H1 (cell line): ENCODE measurements around the gene ADAMTS16. TPM values are rescaled to one million over a fixed set of nuclear protein-coding genes. Genes with fewer than 3 reads are reported as not detected.

Source experiments
- SP4 ChIP-seq: IDR thresholded peaks from 2 replicates; pipeline ENCODE4 v1.6.1; 2012; ENCODE audit warnings: low read length, inconsistent platforms
- SUZ12 ChIP-seq: fragments of 200-600 bp; sonication (generic); IDR thresholded peaks from 2 replicates; pipeline ENCODE4 v1.6.1; 2012; ENCODE audit warnings: mild to moderate bottlenecking, inconsistent platforms, low read length, moderate library complexity, mixed read lengths
- polyA plus RNA-seq, 7 experiments: library from polyadenylated mRNA; depleted of rRNA in 3 of 7; stranded (reverse) in 5 of 7; unstranded in 2 of 7; fragments of >200 nt in 5 of 7; fragments of 200-250 nt in 2 of 7; gene quantifications; 1 replicate in 5 of 7; 2 replicates in 1 of 7; 4 replicates in 1 of 7; pipeline versions ENCODE4 v1.2.1 to v1.2.3, GENCODE V29; 2011 to 2013; ENCODE audit warnings: missing spikeins in 2 of 7, mixed read lengths in 2 of 7
- total RNA-seq: library from RNA; stranded (reverse); fragmentation: NEBNext Ultra II Directional; extraction: Animal tissue kit (Norgen Biotek cat#: 25700); gene quantifications from 2 replicates; pipeline ENCODE4 v1.2.1, GENCODE V29; 2021

Gene ADAMTS16
- total and polyA plus RNA-seq, 2 of the 8 experiments (the other 6 are each of a cell fraction or from before 2014, with no cell fraction given): 3.7 to 16.0 TPM

DNA sequence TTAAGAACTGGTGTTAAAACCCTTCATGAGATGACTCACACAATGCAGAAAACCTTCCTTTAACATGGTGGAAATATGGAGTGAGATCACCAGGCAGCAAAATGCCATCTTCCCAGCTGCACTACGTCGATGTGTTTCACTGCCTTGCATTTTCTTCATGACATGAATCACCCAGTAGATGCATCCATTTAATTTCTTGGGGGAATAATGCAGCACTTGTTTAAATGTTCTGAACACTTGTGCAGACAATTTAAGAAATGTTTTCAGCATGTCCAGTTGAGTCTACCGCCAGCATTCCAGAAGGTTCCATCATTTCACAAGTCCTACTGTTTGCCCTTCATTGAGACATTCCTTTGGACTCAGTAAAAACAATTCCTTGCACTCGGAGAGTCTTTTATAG, 81.6 kb downstream of the ADAMTS16 start (continued):
- TF ChIP-seq SUZ12: no peak
- no peak for TF ChIP-seq SP4
- TF ChIP-seq, all 59 proteins: peak for 0
